MCF 10A (cell line): ENCODE measurements around the gene IL9R. TPM values are rescaled to one million over a fixed set of nuclear protein-coding genes. Genes with fewer than 3 reads are reported as not detected.
A peak's percentile ranks its signal among the peaks of the same experiment; 100 is the strongest.
"Not testable (repeated sequence)": the region's sequence is repeated elsewhere in the genome, so short reads cannot be mapped to it uniquely, and the experiment has no call there.

Experiments
- BruUV-seq: library from RNA; stranded (reverse); fragments of 400-500 nt; replicated peaks from 2 replicates; lab custom pipeline; 2021; lab: Mats Ljungman, UMichigan
- CTCF ChIA-PET: fragments of 300-600 bp; sonication (Branson Sonifier 250); formaldehyde crosslinking; extraction: SDS; loops from one replicate; lab custom pipeline; 2021; ENCODE audit warnings: antibody characterized with exemption, inconsistent platforms; lab: Yijun Ruan, JAX
- POLR2A ChIA-PET: fragments of 300-600, 350-650 bp; sonication (Branson Sonifier 250); formaldehyde crosslinking; extraction: SDS; loops from one replicate; lab custom pipeline; 2020; ENCODE audit warnings: antibody characterized with exemption, inconsistent platforms; lab: Yijun Ruan, JAX
- DNase-seq: peaks from one replicate; pipeline ENCODE4 v3.0.0-alpha.2; 2018; ENCODE audit not compliant: unreplicated experiment
- H3K27ac Mint-ChIP-seq: one replicate; pipeline ENCODE4 v1.8.0; 2022; ENCODE audit warnings: mild to moderate bottlenecking, low read depth, mixed read lengths; ENCODE audit not compliant: unreplicated experiment
- H3K27me3 Mint-ChIP-seq: one replicate; pipeline ENCODE4 v1.8.0; 2022; ENCODE audit warnings: mixed read lengths; ENCODE audit not compliant: insufficient read depth, unreplicated experiment
- H3K36me3 Mint-ChIP-seq: one replicate; pipeline ENCODE4 v1.8.0; 2022; ENCODE audit warnings: mild to moderate bottlenecking, moderate library complexity, mixed read lengths; ENCODE audit not compliant: insufficient read depth, unreplicated experiment
- H3K4me1 Mint-ChIP-seq: one replicate; pipeline ENCODE4 v1.8.0; 2022; ENCODE audit warnings: mixed read lengths; ENCODE audit not compliant: insufficient read depth, unreplicated experiment
- H3K4me3 Mint-ChIP-seq: one replicate; pipeline ENCODE4 v1.8.0; 2022; ENCODE audit warnings: mild to moderate bottlenecking, moderate library complexity, mixed read lengths; ENCODE audit not compliant: unreplicated experiment
- H3K9me3 Mint-ChIP-seq: one replicate; pipeline ENCODE4 v1.8.0; 2022; ENCODE audit warnings: mixed read lengths; ENCODE audit not compliant: unreplicated experiment
- CTCF ChIP-seq: fragments of 200-600 bp; IDR thresholded peaks from one replicate; pipeline ENCODE4 v1.8.0; 2022; ENCODE audit warnings: antibody characterized with exemption, mild to moderate bottlenecking; ENCODE audit not compliant: unreplicated experiment
- intact Hi-C: fragments of 100-400 bp; cut with micrococcal nuclease; formaldehyde crosslinking; loops from 2 replicates; pipeline ENCODE4 v1.14.1; 2022
- total RNA-seq: library from RNA; stranded (reverse); gene quantifications from 2 replicates; pipeline ENCODE4 v1.2.3, GENCODE V29; 2022

Gene IL9R
- total RNA-seq, 1 experiment from 2014 or later, result 0.23 TPM

GRCh38 chrX:155968326-155968661 is 29.2 kb upstream of the IL9R start:
- H3K27me3 Mint-ChIP-seq, result no peaks in the 10 kb centered on the region
- peaks cover 13% of the 10 kb centered on the region for H3K9me3 Mint-ChIP-seq
- H3K36me3 Mint-ChIP-seq, result no peaks in the 10 kb centered on the region
- ChIA-PET POLR2A (no interaction called here), CTCF (no interaction called here)
- no peak for TF ChIP-seq CTCF
- peak overlapping the region; percentile 55 for H3K27ac Mint-ChIP-seq
- H3K4me3 Mint-ChIP-seq, result no peak overlapping the region
- no TSS peak for BruUV-seq
- intact Hi-C loops, result no loop called here
- no peak for DNase-seq
- H3K4me1 Mint-ChIP-seq, result peaks cover 6% of the 10 kb centered on the region

GRCh38 chrX:155968791-155969190 is 28.7 kb upstream of the IL9R start:
- no TSS peak for BruUV-seq
- no peak for DNase-seq
- Mint-ChIP-seq H3K36me3 (no peaks in the 10 kb centered on the region), H3K27me3 (no peaks in the 10 kb centered on the region), H3K27ac (peak overlapping the region; percentile 55), H3K9me3 (peaks cover 13% of the 10 kb centered on the region), H3K4me1 (peaks cover 6% of the 10 kb centered on the region), H3K4me3 (no peak overlapping the region)
- TF ChIP-seq CTCF, result no peak
- ChIA-PET POLR2A (no interaction called here), CTCF (no interaction called here)
- intact Hi-C loops, result no loop called here

GRCh38 chrX:155971658-155972057 is 25.8 kb upstream of the IL9R start:
- TF ChIP-seq CTCF, result peak; percentile 17
- H3K27me3 Mint-ChIP-seq, BruUV-seq, H3K36me3 Mint-ChIP-seq, H3K27ac Mint-ChIP-seq, H3K4me3 Mint-ChIP-seq, H3K4me1 Mint-ChIP-seq, intact Hi-C loops, POLR2A ChIA-PET, CTCF ChIA-PET: not testable (repeated sequence)
- peak; percentile 36 for DNase-seq
- peaks cover 13% of the 10 kb centered on the region for H3K9me3 Mint-ChIP-seq

GRCh38 chrX:155972241-155972640 is 25.3 kb upstream of the IL9R start:
- H3K4me3 Mint-ChIP-seq, H3K27ac Mint-ChIP-seq, H3K27me3 Mint-ChIP-seq, CTCF ChIA-PET, POLR2A ChIA-PET, H3K4me1 Mint-ChIP-seq, DNase-seq, intact Hi-C loops, BruUV-seq, H3K36me3 Mint-ChIP-seq: not testable (repeated sequence)
- peaks cover 13% of the 10 kb centered on the region for H3K9me3 Mint-ChIP-seq

GRCh38 chrX:155983326-155983725 is 14.2 kb upstream of the IL9R start:
- no peaks in the 10 kb centered on the region for H3K9me3 Mint-ChIP-seq
- POLR2A ChIA-PET, result no interaction called here
- H3K4me3 Mint-ChIP-seq, result no peak overlapping the region
- CTCF ChIA-PET, result no interaction called here
- no peak overlapping the region for H3K27ac Mint-ChIP-seq
- DNase-seq, result no peak
- H3K36me3 Mint-ChIP-seq, result no peaks in the 10 kb centered on the region
- H3K4me1 Mint-ChIP-seq, result peaks cover 6% of the 10 kb centered on the region
- H3K27me3 Mint-ChIP-seq, result no peaks in the 10 kb centered on the region
- intact Hi-C loops, result no loop called here
- TF ChIP-seq CTCF, result no peak
- BruUV-seq, result no TSS peak
